SKM-1 (cell line): ENCODE results near the gene SEC23A.
"Not testable (repeated sequence)": the region's sequence is repeated elsewhere in the genome, so short reads cannot be mapped to it uniquely, and the experiment has no call there.

ENCODE experiments used
- DNase-seq: peaks from one replicate; lab custom pipeline; 2025; ENCODE audit not compliant: unreplicated experiment; lab: John Stamatoyannopoulos, UW

Gene SEC23A

DNA sequence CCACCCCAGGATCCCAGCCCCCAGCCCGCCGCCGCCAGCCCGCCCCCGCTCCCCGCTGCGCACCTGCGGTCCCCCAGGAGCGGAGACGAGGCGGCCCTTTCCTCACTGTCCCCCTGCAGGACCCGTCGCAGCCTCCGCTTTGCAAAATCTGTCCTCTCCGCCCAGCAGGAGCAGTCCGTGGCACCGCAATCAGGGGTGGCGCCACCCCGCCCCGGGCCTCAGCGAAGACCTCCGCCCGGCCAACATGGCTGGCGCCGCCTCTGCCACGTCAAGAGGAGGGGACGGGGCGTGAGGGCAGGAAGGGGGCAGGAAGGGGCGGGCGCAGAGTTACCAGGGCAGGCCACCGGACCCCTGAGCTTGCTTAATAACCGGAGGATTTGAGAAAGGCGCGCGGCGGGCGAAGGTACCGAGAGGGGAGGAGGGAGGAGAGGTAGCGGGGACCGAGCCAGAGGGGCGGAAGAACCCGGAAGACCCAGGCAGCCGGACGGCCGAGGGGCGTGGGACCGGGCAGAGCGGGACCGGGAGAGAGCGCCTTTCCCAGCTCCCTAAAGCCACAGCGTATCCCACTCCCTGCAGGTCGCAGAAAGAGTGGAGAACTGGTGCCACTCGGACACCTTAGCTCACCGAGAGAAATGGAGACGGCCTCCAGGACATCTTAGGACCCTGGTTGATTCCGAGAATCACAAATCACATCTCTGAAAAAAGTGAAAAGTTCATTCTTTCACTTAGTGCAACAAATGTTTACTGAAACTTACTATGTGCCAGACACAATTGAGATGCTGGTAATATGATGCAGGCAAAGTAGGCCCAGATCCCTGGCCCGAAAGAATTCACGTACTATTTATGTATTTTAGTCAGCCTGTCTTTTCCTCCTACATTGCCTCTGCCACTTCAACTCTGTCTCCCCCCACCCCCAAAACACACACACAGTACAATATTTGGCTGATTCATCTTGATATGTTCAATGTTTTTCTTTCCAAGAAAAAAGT lies at the start of gene SEC23A:
Gene SEC23A, minus strand, starts transcription at position 267 of the 989 bp plus-strand sequence. CDS start 7,117 bp downstream, outside the sequence.
- DNase-seq = no peak

DNA sequence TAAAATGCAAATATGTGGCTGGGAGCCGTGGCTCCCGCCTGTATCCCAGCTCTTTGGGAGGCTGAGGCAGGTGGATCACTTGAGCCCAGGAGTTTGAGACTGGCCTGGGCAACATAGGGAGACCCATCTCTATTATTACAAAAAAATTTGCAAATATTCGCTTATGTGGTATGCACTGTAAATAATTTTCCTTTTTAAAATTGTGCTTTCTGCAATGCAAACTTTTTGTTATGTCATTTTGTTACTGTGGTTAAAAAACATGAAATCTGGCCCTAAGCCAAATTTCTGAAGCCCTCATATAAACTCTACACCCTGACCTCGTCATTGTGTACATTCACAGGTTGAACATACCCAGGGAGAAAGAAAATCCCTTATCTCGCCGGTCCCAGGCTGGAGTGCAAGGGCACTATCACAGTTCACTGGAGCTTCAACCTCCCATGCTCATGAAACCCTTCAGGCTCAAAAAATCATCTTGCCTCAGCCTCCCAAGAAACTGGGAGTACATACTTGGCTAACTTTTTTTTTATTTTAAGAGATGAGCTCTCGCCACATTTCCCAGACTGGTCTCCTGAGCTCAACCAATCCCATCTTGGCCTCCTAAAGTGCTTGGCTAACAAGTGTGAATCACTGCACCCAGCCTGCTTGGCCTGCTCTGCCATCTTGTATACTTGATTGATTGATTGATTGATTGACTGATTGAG lies 42.4 kb upstream of the SEC23A start:
- no peak for DNase-seq

DNA sequence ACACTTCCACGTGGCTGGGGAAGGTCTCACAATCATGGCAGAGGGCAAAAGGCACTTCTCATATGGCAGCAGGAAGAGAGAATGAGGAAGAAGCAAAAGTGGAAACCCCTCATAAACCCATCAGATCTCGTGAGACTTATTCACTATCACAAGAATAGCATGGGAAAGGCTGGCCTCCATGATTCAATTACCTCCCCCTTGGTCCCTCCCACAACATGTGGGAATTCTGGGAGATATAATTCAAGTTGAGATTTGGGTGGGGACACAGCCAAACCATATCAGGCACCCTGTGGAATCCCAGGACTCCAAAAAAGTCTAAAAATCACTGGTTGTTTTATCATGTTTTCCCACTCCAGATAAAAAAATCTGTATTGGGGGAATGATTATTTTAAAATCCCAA lies 40.2 kb upstream of the SEC23A start:
- not testable (repeated sequence) for DNase-seq

DNA sequence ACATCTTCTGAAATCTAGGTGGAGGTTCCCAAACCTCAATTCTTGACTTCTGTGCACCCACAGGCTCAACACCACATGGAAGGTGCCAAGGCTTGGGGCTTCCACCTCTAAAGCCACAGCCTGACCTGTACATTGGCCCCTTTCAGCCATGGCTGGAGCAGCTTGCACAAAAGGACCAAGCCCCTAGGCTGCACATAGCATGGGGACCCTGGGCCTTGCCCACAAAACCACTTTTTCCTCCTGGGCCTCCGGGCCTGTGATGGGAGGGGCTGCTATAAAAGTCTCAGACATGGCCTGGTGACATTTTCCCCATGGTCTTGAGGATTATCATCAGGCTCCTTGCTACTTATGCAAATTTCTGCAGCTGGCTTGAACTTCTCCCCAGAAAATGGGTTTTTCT lies 38.6 kb upstream of the SEC23A start:
- DNase-seq = not testable (repeated sequence)

DNA sequence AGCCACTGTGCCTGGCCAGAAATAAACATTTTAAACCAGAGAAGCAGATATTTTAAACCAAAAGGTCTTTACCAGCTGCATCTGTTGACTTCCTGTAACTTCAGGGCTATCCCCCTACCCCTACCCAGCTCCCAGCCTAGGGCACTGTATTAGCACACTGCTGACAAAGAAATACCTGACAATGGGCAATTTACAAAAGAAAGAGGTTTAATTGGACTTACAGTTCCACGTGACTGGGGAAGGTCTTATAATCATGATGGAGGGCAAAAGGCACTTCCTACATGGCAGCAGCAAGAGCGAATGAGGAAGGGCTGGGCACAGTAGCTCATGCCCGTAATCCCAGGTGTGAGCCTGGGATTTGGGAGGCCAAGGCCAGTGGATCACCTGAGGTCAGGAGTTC lies 37.1 kb upstream of the SEC23A start:
- DNase-seq = no peak

DNA sequence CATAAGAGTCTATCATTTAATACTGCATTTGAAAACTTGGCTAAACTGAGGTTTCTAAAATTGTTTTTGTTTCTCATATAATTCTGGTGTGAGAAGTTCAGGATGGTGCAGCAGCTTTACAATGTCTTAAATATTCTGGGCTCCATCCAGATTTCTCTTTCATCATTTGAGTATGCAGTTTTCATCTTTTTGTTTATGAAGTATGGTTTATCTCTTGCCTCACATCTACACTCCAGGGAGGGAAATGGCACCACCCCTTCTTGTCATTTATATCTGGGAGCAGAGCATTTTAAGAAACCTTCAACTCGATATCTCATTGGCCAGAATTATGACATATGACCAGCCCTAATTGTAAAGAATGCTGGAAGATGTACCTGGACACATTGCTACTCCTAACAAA lies 35.4 kb upstream of the SEC23A start:
- DNase-seq = no peak

DNA sequence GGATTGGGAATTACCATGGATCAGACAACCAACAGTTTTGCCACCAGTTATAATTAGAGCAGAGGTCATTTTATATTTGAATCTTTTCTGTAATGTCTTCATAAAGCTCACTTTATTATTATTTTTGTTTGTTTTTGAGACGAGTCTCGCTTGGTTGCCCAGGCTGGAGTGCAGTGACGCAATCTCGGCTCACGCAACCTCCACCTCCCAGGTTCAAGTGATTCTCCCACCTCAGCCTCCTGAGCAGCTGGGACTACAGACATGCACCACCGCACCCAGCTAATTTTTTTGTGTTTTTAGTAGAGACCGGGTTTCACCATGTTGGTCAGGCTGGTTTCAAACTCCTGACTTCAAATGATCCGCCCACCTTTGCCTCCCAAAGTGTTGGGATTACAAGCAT lies 34.8 kb upstream of the SEC23A start:
- DNase-seq = not testable (repeated sequence)

DNA sequence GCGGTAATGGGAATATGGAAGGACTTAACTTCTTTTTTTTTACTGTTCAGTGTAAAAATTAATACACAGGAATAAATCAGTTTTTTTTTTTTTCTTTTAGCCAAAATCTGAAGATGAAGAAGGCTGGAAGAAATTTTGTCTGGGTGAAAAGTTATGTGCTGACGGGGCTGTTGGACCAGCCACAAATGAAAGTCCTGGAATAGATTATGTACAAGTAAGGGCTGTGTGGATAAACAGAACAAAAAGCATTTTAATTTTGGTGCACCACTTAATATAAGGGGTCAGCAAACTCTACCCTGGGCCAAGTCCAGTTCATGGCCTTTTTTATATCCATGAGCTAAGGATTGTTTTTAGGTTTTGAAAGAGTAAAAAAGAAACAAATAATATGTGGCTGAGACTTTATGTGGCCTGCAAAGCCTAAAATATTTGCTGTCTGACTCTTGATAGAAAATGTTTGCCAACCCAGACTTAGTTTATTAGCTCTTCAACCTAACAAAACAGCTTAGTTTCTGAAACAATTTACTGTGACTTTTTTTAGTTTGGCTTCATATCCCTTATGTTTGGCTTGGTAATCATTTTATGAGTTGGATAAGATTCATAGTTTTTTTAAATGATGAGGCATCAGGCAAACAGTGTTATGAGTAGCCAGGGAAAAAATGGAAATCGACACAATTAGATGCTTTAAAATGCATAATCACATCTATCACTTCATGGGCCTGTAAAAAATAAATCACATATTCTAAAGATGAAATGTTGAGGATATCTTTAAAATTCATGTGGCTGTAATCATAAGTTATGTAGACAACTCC lies 19.5 kb upstream of the SEC23A start:
- DNase-seq = no peak

DNA sequence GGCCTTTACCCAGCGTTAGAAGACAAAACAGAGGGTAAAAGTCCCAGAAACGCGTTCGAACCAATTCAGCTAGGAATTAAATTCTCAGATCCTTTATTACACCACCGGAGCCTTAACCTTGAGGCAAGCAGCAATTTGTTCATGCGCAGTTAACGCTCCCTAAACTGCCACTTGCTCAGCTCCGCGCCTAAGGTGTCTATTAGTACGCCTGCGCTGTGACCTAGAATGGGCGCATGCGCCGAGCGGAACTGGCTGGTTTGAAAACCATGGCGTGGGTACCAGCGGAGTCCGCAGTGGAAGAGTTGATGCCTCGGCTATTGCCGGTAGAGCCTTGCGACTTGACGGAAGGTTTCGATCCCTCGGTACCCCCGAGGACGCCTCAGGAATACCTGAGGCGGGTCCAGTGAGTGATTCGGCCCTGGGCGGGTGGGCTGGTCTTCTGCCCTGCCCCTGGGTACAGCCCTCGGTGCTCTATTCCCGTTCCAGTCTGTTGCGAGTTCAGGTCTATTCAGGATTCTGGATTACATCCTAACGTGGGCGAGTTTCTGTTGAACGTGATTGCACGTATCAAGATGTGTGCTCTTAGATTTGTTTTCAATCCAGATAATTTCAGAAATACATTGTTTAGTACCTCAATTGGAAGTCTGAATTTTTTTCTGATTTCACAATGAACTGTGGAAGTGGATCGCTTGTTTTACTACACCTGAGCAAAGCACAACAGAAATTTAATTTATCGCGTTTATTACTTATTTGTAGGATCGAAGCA lies 11.2 kb upstream of the SEC23A start, which contains the start of gene GEMIN2:
Gene GEMIN2, plus strand, starts transcription at position 251 of the 766 bp plus-strand sequence. Its CDS starts 16 bp downstream, at position 267.
- peak; percentile 68 for DNase-seq

DNA sequence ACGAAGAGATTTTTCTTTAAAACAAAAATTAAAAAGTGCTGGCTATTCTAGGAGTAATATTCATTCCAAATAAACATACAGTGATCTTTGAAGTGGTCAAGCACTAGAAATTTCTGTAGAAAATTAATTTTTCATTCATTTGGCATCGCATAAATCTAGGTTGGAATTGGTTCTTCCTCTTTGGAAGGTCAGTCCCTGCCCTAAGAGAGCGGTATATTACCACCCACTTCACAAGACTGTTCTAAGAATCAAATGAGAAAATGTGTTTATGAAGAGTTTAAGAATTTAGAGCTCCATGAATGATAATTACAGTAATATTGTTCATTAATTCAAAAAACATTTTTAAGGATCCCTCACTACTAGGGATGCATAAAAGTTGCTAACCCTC lies 10.6 kb upstream of the SEC23A start:
- no peak for DNase-seq

DNA sequence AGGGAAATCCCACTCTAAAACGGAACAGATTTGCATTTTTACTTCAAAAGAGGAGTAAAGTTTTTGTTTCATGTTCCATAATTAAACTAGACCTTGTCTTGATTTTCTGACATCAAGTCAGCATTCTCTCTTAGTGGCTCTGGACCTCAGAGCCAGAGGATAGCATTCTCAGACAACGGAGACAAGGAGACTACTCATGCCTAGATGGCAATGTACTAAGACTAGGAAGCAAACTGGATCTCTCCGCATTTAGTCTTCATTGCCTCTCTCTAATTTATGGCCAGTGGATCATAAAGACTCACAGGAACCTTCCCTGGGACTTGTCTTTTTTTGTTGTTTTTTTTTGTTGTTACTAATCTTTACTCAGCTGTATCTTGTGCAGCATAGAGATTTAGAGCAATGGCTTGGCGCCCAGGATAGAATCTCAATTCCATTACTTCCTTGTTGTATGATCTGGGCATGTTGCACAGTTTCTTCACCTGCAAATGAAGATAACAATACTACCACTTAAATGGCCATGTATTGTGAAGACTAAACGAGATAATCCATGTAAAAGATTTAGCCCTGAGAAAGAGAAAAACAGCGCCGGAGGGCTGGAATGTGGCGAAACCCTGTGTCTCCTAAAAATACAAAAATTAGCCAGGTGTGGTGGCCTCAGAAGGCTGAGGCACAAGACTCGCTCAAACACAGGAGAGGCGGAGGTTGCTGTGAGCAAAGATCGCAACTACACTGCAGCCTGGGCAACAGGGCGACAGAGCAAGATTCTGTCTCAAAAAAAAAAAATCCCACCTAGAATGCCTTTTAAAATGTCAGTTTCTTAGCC lies 7.1 kb upstream of the SEC23A start:
- DNase-seq = no peak

DNA sequence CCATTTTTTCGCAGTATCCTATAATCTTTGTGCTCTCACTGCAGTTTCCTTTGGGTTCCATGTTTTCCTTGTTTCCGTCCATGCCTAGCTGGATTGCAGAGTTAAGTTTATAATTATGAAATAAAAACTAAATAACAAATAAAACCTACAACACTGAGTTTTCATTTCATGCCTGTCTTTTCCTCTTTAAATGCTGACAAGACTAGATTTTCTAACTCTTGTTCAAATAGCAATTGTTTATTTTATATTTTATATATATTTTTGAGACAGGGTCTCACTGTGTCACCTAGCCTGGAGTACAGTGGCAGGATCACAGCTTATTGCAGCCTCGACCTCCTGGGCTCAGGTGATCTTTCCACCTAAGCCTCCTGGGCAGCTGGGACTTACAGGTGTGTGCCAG lies 5.8 kb upstream of the SEC23A start:
- no peak for DNase-seq

DNA sequence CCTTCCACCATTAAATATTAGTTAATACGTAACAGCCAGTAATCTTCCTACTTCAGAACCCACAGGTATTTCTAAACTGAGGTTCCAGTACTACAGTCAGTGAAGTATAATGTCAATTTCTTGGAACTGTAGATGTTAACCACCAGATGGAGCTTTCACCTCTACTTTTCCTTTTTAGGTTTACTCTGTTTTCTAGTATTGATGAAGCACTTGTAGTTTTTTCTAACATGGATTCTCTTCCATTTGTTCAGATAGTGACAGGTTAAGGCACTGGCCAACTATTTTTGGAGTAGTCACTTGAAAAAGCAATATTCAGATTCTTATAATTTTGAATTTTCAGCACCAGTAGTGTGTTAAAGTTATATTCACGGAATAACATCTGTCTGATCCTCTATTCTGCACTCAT lies 4.6 kb upstream of the SEC23A start:
- DNase-seq = peak; percentile 1

DNA sequence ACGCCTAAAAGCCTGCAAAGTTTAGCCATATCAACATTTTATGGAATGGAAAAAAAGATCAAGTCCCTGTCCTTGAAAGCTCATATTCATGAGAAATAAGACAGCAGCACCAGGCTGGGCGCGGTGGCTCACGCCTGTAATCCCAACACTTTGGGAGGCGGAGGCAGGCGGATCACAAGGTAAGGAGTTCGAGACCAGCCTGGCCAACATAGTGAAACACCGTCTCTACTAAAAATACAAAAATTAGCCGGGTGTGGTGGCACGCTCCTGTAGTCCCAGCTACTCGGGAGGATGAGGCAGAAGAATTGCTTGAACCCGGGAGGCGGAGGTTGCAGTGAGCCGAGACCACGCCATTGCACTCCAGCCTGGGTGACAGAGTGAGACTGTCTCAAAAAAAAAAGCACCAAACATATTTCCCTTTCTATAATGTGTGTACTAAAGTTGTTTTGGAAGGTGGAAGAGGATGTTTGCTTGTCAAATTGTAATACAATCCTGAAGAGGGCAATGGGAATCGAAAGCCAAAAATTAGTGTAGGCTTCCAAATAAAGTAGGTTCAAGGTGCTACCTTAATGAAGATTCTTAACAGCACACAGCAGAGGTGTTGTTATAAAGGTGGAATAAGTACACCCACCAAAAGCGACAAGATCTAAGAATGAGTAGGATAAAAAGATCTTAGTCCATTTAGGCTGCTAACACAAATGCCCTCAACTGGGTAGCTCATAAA lies 1.2 kb upstream of the SEC23A start:
- not testable (repeated sequence) for DNase-seq

DNA sequence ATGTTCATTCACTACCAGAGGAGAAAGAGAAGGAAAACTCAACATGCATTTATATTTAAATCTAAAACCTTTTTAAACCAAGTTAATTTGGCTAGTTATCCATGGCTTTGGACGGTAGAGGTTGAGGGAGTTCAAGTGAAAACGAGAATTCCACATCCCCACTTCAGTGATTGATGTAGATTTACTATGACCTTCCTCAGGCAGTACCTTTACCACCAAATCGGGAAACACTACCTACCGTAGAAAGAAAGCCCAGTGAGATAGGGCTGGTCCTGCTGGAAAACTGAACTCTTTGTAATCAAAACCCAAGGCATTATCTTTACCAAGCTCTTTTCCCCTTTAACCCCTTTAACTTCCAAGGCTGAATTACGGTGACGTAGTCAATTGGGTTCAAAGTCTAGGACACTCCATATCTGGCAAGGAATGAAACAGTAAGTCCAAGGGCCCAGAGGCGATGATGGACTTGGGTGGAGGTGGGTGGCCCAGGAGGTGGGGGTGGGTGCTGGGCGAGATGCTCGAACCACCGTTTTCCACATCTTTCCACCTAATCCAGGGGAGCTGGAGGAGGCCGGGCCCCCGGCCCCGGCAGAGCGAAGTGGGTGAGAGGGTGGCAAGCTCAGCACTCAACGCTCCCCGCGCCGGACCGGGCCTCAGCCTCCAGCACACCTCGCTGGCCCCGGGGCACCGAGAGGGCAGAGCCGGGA lies 618 bp downstream of the SEC23A start:
- DNase-seq = no peak

DNA sequence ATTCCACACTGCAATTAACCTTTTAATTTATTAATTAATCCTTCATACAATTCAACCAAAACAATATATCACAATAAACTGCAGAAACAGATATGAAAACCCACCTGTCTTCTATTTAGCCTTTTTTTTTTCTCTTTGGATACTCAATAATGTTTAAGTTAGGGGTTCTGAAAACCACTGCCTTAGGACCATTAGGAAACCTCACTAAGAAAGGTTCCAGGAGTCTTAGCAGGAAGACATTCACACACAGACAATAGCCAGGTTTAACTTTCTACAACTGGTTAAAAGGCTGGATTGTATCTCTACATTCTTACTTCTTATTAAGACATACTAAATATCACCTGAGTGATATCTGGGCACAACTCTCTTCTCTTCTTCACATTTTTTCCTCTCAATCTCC lies 3.3 kb downstream of the SEC23A start:
- DNase-seq = no peak

DNA sequence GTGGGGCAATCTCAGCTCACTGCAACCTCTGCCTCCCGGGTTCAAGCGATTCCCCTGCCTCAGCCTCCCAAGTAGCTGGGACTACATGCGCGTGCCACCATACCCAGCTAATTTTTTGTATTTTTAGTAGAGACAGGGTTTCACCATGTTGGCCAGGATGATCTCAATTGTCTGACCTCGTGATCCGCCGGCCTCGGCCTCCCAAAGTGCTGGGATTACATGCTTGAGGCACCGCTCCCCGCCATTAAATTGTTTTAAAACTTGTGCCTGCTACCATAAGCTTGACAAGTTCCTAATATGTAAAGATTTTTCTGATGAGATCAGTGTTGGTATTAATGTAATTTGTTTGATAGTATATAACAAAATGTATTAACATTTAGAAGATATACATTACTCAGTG lies 3.8 kb downstream of the SEC23A start:
- not testable (repeated sequence) for DNase-seq

DNA sequence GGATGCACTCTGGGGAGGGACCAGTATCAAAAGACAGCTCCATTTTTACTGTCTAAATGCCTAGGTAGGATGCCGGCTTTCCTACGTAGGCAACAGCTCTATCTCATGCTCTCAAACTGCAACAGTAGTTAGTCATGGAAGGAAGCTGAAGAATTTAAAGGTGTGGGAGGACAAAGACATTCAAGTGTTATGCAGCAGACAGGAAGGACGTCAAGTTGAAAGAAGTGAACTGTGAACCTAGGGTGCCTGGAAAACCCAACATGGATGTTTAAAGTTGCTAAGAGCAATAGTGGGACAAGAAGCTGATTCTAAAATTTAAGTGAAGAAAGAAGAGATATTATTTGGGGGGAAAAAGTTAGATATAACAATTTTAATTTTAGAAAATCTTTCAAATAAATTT lies 5.9 kb downstream of the SEC23A start:
- DNase-seq = no peak
